DND-41 (cell line): ENCODE data around the gene PTPRD.

Source experiments
- EZH2 ChIP-seq: IDR thresholded peaks from 3 replicates; pipeline ENCODE4 v1.6.1; 2012; ENCODE audit warnings: borderline replicate concordance, low read depth, mild to moderate bottlenecking, moderate library complexity, low read length, inconsistent platforms; ENCODE audit not compliant: severe bottlenecking
- TF ChIP-seq, protein P1 (sequence below): IDR thresholded peaks from 2 replicates; pipeline ENCODE4 v1.5.1; 2012; ENCODE audit warnings: borderline replicate concordance, low read length, moderate library complexity, mild to moderate bottlenecking; ENCODE audit not compliant: poor library complexity, severe bottlenecking; ENCODE audit errors: extremely low read depth

DNA sequence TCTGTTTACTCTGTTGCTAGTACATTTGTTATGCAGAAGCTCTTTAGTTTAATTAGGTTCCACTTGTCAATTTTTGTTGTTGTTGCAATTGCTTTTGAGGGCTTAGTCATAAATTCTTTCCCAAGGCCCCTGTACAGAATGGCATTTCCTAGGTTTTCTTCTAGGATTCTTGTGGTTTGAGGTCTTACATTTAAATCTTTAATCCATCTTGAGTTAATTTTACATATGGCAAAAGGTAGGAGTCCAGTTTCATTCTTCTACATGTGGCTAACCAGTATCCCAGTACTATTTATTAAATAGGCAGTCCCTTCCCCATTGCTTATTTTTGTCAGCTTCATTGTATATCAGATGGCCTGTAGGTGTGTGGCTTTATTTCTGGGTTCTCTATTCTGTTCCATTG, 792.4 kb downstream of the PTPRD start:
- TF ChIP-seq, protein P1, sequence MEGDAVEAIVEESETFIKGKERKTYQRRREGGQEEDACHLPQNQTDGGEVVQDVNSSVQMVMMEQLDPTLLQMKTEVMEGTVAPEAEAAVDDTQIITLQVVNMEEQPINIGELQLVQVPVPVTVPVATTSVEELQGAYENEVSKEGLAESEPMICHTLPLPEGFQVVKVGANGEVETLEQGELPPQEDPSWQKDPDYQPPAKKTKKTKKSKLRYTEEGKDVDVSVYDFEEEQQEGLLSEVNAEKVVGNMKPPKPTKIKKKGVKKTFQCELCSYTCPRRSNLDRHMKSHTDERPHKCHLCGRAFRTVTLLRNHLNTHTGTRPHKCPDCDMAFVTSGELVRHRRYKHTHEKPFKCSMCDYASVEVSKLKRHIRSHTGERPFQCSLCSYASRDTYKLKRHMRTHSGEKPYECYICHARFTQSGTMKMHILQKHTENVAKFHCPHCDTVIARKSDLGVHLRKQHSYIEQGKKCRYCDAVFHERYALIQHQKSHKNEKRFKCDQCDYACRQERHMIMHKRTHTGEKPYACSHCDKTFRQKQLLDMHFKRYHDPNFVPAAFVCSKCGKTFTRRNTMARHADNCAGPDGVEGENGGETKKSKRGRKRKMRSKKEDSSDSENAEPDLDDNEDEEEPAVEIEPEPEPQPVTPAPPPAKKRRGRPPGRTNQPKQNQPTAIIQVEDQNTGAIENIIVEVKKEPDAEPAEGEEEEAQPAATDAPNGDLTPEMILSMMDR: no peak
- TF ChIP-seq EZH2: no peak
